Articular chondrocyte of knee joint (primary cell): Measurements from ENCODE around the gene SORBS1. TPM values are rescaled to one million over a fixed set of nuclear protein-coding genes. Genes with fewer than 3 reads are reported as not detected.

Experiments
- total RNA-seq: library from RNA; depleted of rRNA; stranded (reverse); fragments of >200 nt; gene quantifications from 2 replicates; pipeline ENCODE4 v1.2.3, GENCODE V29; 2012

The SORBS1 gene
- total RNA-seq = 1.3 and 2.6 TPM in 2 replicates

GRCh38 chr10:95561177-95561863, at the start of gene SORBS1:
Gene SORBS1, minus strand, starts transcription at chr10:95561371. Its CDS starts 120,236 bp downstream, at chr10:95441135.

GRCh38 chr10:95290461-95291364, 270.5 kb downstream of the SORBS1 start, which contains the start of gene PDLIM1:
Gene PDLIM1, minus strand, starts transcription at chr10:95291003. Its CDS starts 88 bp downstream, at chr10:95290915.

Other genes with a start within 250 kb of the SORBS1 start
- 102 and 115 TPM in 2 replicates for gene ALDH18A1, start 95.3 kb upstream of the SORBS1 start, total RNA-seq
- 43.3 and 53.0 TPM in 2 replicates for gene TCTN3, start 132.6 kb upstream of the SORBS1 start, total RNA-seq
- gene ENTPD1, start 194.8 kb upstream of the SORBS1 start, total RNA-seq = 0.26 and 0.32 TPM in 2 replicates